Liver (tissue), 9 donors: Measurements from ENCODE around the gene SEC22C. TPM values are rescaled to one million over a fixed set of nuclear protein-coding genes. Genes with fewer than 3 reads are reported as not detected.

Source experiments
- DNase-seq: peaks from one replicate; pipeline ENCODE4 v3.0.0-alpha.2; 2017; ENCODE audit warnings: low spot score
- H3K27ac ChIP-seq, 2 donors: one replicate each; pipeline ENCODE4 v1.7.0; 2013; ENCODE audit warnings: inconsistent platforms in 2 of 2, low read length in 2 of 2, control low read depth in 1 of 2, low read depth in 1 of 2, mild to moderate bottlenecking in 1 of 2
- H3K27me3 ChIP-seq, 4 donors: one replicate each; pipeline versions ENCODE4 v1.6.1 to v1.7.0; 2013; ENCODE audit warnings: low read length in 3 of 4, inconsistent platforms in 1 of 4, mild to moderate bottlenecking in 1 of 4, moderate library complexity in 1 of 4; ENCODE audit not compliant: control insufficient read depth in 4 of 4, insufficient read depth in 4 of 4
- H3K36me3 ChIP-seq, 4 donors: one replicate each; pipeline versions ENCODE4 v1.6.1 to v1.7.0; 2013; ENCODE audit warnings: low read length in 3 of 4, mild to moderate bottlenecking in 3 of 4, low read depth in 1 of 4, moderate library complexity in 1 of 4; ENCODE audit not compliant: control insufficient read depth in 4 of 4, insufficient read depth in 3 of 4
- H3K4me1 ChIP-seq, 4 donors: one replicate each; pipeline versions ENCODE4 v1.6.1 to v1.7.0; 2013; ENCODE audit warnings: low read length in 3 of 4, mild to moderate bottlenecking in 3 of 4, moderate library complexity in 1 of 4; ENCODE audit not compliant: control insufficient read depth in 4 of 4, insufficient read depth in 4 of 4
- H3K4me3 ChIP-seq, 3 donors: one replicate each; pipeline versions ENCODE4 v1.6.1 to v1.7.0; 2013; ENCODE audit warnings: low read length in 3 of 3, control low read depth in 1 of 3, low read depth in 1 of 3, mild to moderate bottlenecking in 1 of 3
- H3K9ac ChIP-seq, 2 donors: one replicate each; pipeline ENCODE4 v1.7.0; 2013; ENCODE audit warnings: low read length in 2 of 2, mild to moderate bottlenecking in 2 of 2, moderate library complexity in 2 of 2, control low read depth in 1 of 2, low read depth in 1 of 2
- H3K9me3 ChIP-seq, 4 donors: one replicate each; pipeline versions ENCODE4 v1.6.1 to v1.7.0; 2013; ENCODE audit warnings: low read length in 3 of 4; ENCODE audit not compliant: control insufficient read depth in 4 of 4
- ATF3 ChIP-seq: IDR thresholded peaks from 2 replicates; pipeline ENCODE4 v1.6.1; 2016; ENCODE audit warnings: antibody characterized with exemption
- CTCF ChIP-seq: fragments of 150-350 bp; IDR thresholded peaks from 2 replicates; pipeline ENCODE4 v1.5.1; 2017; ENCODE audit warnings: improper control_type of control experiment, low read depth, low read length; ENCODE audit not compliant: missing input control
- EGR1 ChIP-seq, 2 donors: IDR thresholded peaks; 2 replicates each; pipeline ENCODE4 v1.6.1; 2016 to 2018; ENCODE audit warnings: antibody characterized with exemption in 2 of 2, low read depth in 2 of 2
- FOXA1 ChIP-seq: IDR thresholded peaks from 2 replicates; pipeline ENCODE4 v1.6.1; 2016; ENCODE audit warnings: antibody characterized with exemption
- FOXA2 ChIP-seq: IDR thresholded peaks from 2 replicates; pipeline ENCODE4 v1.6.1; 2016; ENCODE audit warnings: antibody characterized with exemption
- GABPA ChIP-seq, 2 donors: IDR thresholded peaks in 1 of 2; conservative IDR thresholded peaks in 1 of 2; 2 replicates each; pipeline ENCODE4 v1.6.1; 2016; ENCODE audit warnings: antibody characterized with exemption in 2 of 2, mild to moderate bottlenecking in 1 of 2, moderate library complexity in 1 of 2
- HNF4A ChIP-seq, 2 donors: conservative IDR thresholded peaks; 2 replicates each; pipeline ENCODE4 v1.6.1; 2016; ENCODE audit warnings: antibody characterized with exemption in 2 of 2, mild to moderate bottlenecking in 2 of 2
- HNF4G ChIP-seq: IDR thresholded peaks from 2 replicates; pipeline ENCODE4 v1.6.1; 2016; ENCODE audit warnings: antibody characterized with exemption
- JUND ChIP-seq, 2 donors: IDR thresholded peaks; 2 replicates each; pipeline ENCODE4 v1.6.1; 2016; ENCODE audit warnings: antibody characterized with exemption in 2 of 2
- MAX ChIP-seq: IDR thresholded peaks from 2 replicates; pipeline ENCODE4 v1.6.1; 2016; ENCODE audit warnings: antibody characterized with exemption
- NR2F2 ChIP-seq: IDR thresholded peaks from 2 replicates; pipeline ENCODE4 v1.6.1; 2016; ENCODE audit warnings: antibody characterized with exemption
- RAD21 ChIP-seq, 2 donors: IDR thresholded peaks; 2 replicates each; pipeline ENCODE4 v1.6.1; 2016; ENCODE audit warnings: antibody characterized with exemption in 2 of 2, mild to moderate bottlenecking in 2 of 2
- REST ChIP-seq: IDR thresholded peaks from 2 replicates; pipeline ENCODE4 v1.6.1; 2016; ENCODE audit warnings: antibody characterized with exemption, mild to moderate bottlenecking
- SP1 ChIP-seq: IDR thresholded peaks from 2 replicates; pipeline ENCODE4 v1.6.1; 2018; ENCODE audit warnings: antibody characterized with exemption, mild to moderate bottlenecking
- YY1 ChIP-seq: IDR thresholded peaks from 2 replicates; pipeline ENCODE4 v1.6.1; 2016; ENCODE audit warnings: antibody characterized with exemption, mild to moderate bottlenecking
- ZBTB33 ChIP-seq: IDR thresholded peaks from 2 replicates; pipeline ENCODE4 v1.6.1; 2016; ENCODE audit warnings: antibody characterized with exemption
- WGBS: extraction: QIAGEN DNeasy Blood & Tissue Kit; methylation state at CpG from one replicate; pipeline ENCODE4 v1.1.7; 2013; 5-methylcytosine and 5-hydroxymethylcytosine counted together
- polyA plus RNA-seq, 2 donors: library from polyadenylated mRNA; stranded (reverse) in 1 of 2; unstranded in 1 of 2; fragments of 200-250 nt in 1 of 2; fragments of >200 nt in 1 of 2; fragmentation: Nextera tagmentation in 1 of 2; extraction: Ambion mirVana in 1 of 2; gene quantifications; one replicate each; pipeline versions ENCODE4 v1.2.1 to v1.2.3, GENCODE V29; 2013 to 2015
- total RNA-seq, 2 donors: library from RNA; depleted of rRNA; stranded (reverse); fragments of >200 nt; gene quantifications; one replicate each; pipeline ENCODE4 v1.2.3, GENCODE V29; 2014
- donor health status: healthy.
- donor health status: healthy.
- donor health status: healthy.
- donor health status: healthy.
- donor health status: healthy.

The SEC22C gene
- total and polyA plus RNA-seq, 4 donors: 14.5 to 48.5 (median 17.8) TPM

- H3K9ac ChIP-seq: no peak overlapping the region
- H3K4me3 ChIP-seq: no peak overlapping the region
- peaks cover 0 to 3% (median 0%) of the 10 kb centered on the region in 4 donors for H3K4me1 ChIP-seq
- no peak for DNase-seq
- TF ChIP-seq FOXA2 (no peak), HNF4G (no peak), RAD21 (IDR thresholded peaks at IDR 0.05) (no peak), CTCF (no peak), GABPA (IDR thresholded peaks at IDR 0.05 in 1 of 2, conservative IDR thresholded peaks at IDR 0.05 in 1 of 2) (no peak), EGR1 (IDR thresholded peaks at IDR 0.05; ENCODE audit: low read depth in 2 of 2) (no peak), NR2F2 (no peak), SP1 (no peak), MAX (no peak), FOXA1 (no peak), REST (no peak)
- H3K27me3 ChIP-seq: no peaks in the 10 kb centered on the region
- 84% methylated on average over 7 of the region's 7 CpGs for WGBS
- no peaks in the 10 kb centered on the region for H3K9me3 ChIP-seq
- no peaks in the 10 kb centered on the region for H3K36me3 ChIP-seq
- no peak overlapping the region for H3K27ac ChIP-seq
Measured at GRCh38 chr3:42533161-42533897, 48.4 kb downstream of the SEC22C start.

GRCh38 chr3:42532229-42532628, 49.5 kb downstream of the SEC22C start:
- Histone ChIP-seq H3K4me3 (no peak overlapping the region), H3K27me3 (no peaks in the 10 kb centered on the region), H3K4me1 (peaks cover 0 to 3% (median 0%) of the 10 kb centered on the region in 4 donors), H3K36me3 (no peaks in the 10 kb centered on the region), H3K9me3 (no peaks in the 10 kb centered on the region), H3K9ac (no peak overlapping the region), H3K27ac (no peak overlapping the region)
- WGBS: 90% methylated on average over 4 of the region's 4 CpGs
- no peak for DNase-seq
- no peak for TF ChIP-seq MAX
- no peak for TF ChIP-seq CTCF
- no peak for TF ChIP-seq ATF3
- TF ChIP-seq YY1: no peak
- no peak for TF ChIP-seq GABPA (IDR thresholded peaks at IDR 0.05 in 1 of 2, conservative IDR thresholded peaks at IDR 0.05 in 1 of 2)
- TF ChIP-seq ZBTB33: no peak
- no peak for TF ChIP-seq HNF4A (conservative IDR thresholded peaks at IDR 0.05)
- TF ChIP-seq NR2F2: no peak
- no peak for TF ChIP-seq SP1
- TF ChIP-seq REST: no peak
- TF ChIP-seq JUND (IDR thresholded peaks at IDR 0.05): no peak
- no peak for TF ChIP-seq HNF4G
